PC-3 (cell line): ENCODE results near the gene NBAS. TPM values are rescaled to one million over a fixed set of nuclear protein-coding genes. Genes with fewer than 3 reads are reported as not detected.

Experiments used
- ATAC-seq: fragments of 200-7000 bp; cut with Tn5 transposase; 2 replicates; pipeline ENCODE4 v1.9.1; 2020; ENCODE audit warnings: mild to moderate bottlenecking, moderate library complexity
- BruUV-seq: library from RNA; stranded (reverse); fragments of 400-500 nt; replicated peaks from 2 replicates; lab custom pipeline; 2021; lab: Mats Ljungman, UMichigan
- CTCF ChIA-PET: fragments of 300-600 bp; sonication (Branson Sonifier 250); formaldehyde crosslinking; loops from one replicate; lab custom pipeline; 2022; ENCODE audit warnings: antibody characterized with exemption; lab: Charles Lee
- POLR2A ChIA-PET: fragments of 300-600 bp; sonication (Branson Sonifier 250); formaldehyde crosslinking; loops from one replicate; lab custom pipeline; 2022; ENCODE audit warnings: antibody characterized with exemption; ENCODE audit not compliant: unreplicated experiment; lab: Charles Lee
- DNase-seq: peaks from one replicate; pipeline ENCODE4 v3.0.0-alpha.2; 2015
- H2AFZ ChIP-seq: fragments of 300-600 bp; sonication (generic); 2 replicates; pipeline ENCODE4 v1.6.0; 2016; ENCODE audit warnings: antibody characterized with exemption, low read length
- H3F3A ChIP-seq: fragments of 300-600 bp; sonication (generic); one replicate; pipeline ENCODE4 v1.6.0; 2017; ENCODE audit warnings: antibody characterized with exemption, low read length, control low read depth, mild to moderate bottlenecking; ENCODE audit not compliant: unreplicated experiment
- H3K27ac ChIP-seq: fragments of 300-600 bp; sonication (generic); 2 replicates; pipeline ENCODE4 v1.5.1; 2016; ENCODE audit warnings: mild to moderate bottlenecking, low read length
- H3K27me3 ChIP-seq: fragments of 300-600 bp; sonication (generic); 2 replicates; pipeline ENCODE4 v1.6.1; 2016; ENCODE audit warnings: low read length, mixed read lengths
- H3K36me3 ChIP-seq: fragments of 300-600 bp; sonication (generic); 2 replicates; pipeline ENCODE4 v1.6.1; 2016; ENCODE audit warnings: low read depth, mixed run types, low read length, mixed read lengths
- H3K4me1 ChIP-seq: fragments of 300-600 bp; sonication (generic); 2 replicates; pipeline ENCODE4 v1.5.1; 2016; ENCODE audit warnings: low read length; ENCODE audit not compliant: insufficient read depth
- H3K4me2 ChIP-seq: fragments of 300-600 bp; sonication (generic); 2 replicates; pipeline ENCODE4 v1.6.0; 2016; ENCODE audit warnings: low read length
- H3K4me3 ChIP-seq: fragments of 300-600 bp; sonication (generic); 2 replicates; pipeline ENCODE4 v1.5.1; 2016; ENCODE audit warnings: mild to moderate bottlenecking, low read length, mixed read lengths
- H3K79me2 ChIP-seq: fragments of 300-600 bp; sonication (generic); 2 replicates; pipeline ENCODE4 v1.6.1; 2017; ENCODE audit warnings: low read length, mixed read lengths
- H3K9ac ChIP-seq: fragments of 300-600 bp; sonication (generic); 2 replicates; pipeline ENCODE4 v1.6.0; 2016; ENCODE audit warnings: mild to moderate bottlenecking, low read length
- H3K9me2 ChIP-seq: fragments of 300-600 bp; sonication (generic); replicated peaks from 2 replicates; pipeline ENCODE4 v1.6.1; 2016; ENCODE audit warnings: mixed run types, low read length, mixed read lengths
- H3K9me3 ChIP-seq: fragments of 300-600 bp; sonication (generic); 2 replicates; pipeline ENCODE4 v1.6.1; 2016; ENCODE audit warnings: low read length, mixed read lengths
- H4K20me1 ChIP-seq: fragments of 300-600 bp; sonication (generic); 2 replicates; pipeline ENCODE4 v1.6.1; 2016; ENCODE audit warnings: low read length, mixed read lengths
- CTCF ChIP-seq: fragments of 300-600 bp; sonication (generic); conservative IDR thresholded peaks from 2 replicates; pipeline ENCODE4 v1.5.1; 2017; ENCODE audit warnings: antibody characterized with exemption, low read depth, mild to moderate bottlenecking, low read length
- EZH2 ChIP-seq: fragments of 300-600 bp; sonication (generic); IDR thresholded peaks from one replicate; pipeline ENCODE4 v1.6.1; 2017; ENCODE audit warnings: antibody characterized with exemption, mild to moderate bottlenecking, low read length; ENCODE audit not compliant: unreplicated experiment
- EZH2phosphoT487 ChIP-seq: fragments of 300-600 bp; sonication (generic); IDR thresholded peaks from 2 replicates; pipeline ENCODE4 v1.6.1; 2018; ENCODE audit warnings: mild to moderate bottlenecking, antibody characterized with exemption, low read length, borderline replicate concordance
- intact Hi-C: fragments of 100-400 bp; cut with micrococcal nuclease; formaldehyde crosslinking; loops from 2 replicates; pipeline ENCODE4 v1.9.0; 2023
- total RNA-seq: library from RNA; depleted of rRNA; stranded (reverse); fragments of >200 nt; gene quantifications from 2 replicates; pipeline ENCODE4 v1.2.3, GENCODE V29; 2014

NBAS gene
- total RNA-seq, 1 experiment from 2014 or later, result 37.2 TPM

GRCh38 chr2:15241929-15242328 lies 319.2 kb downstream of the NBAS start:
- CTCF ChIA-PET, result interaction anchor here (0.6 kb wide), 1 partner anchor 157 kb away, joined by 4 read pairs; no protein-coding TSS in a partner anchor
- no peaks in the 10 kb centered on the region for H3K9me2 ChIP-seq
- no peaks in the 10 kb centered on the region for H3K36me3 ChIP-seq
- H3K4me3 ChIP-seq, result no peak overlapping the region
- no peaks in the 10 kb centered on the region for H3K9me3 ChIP-seq
- DNase-seq (no peak), ATAC-seq (no peak)
- H3K27ac ChIP-seq, result no peak overlapping the region
- no peaks in the 10 kb centered on the region for H3K27me3 ChIP-seq
- BruUV-seq, result no TSS peak
- H3K4me2 ChIP-seq, result no peak overlapping the region
- TF ChIP-seq CTCF, result no peak
- no peak for TF ChIP-seq EZH2
- TF ChIP-seq EZH2phosphoT487, result no peak
- intact Hi-C loops, result no loop called here
- H3F3A ChIP-seq, result no peaks in the 10 kb centered on the region
- peaks cover 11% of the 10 kb centered on the region; the same call in 1 of the 2 replicates for H3K4me1 ChIP-seq
- no peak overlapping the region for H3K9ac ChIP-seq
- POLR2A ChIA-PET, result no interaction called here
- no peaks in the 10 kb centered on the region for H3K79me2 ChIP-seq
- H2AFZ ChIP-seq, result no peak overlapping the region
- no peaks in the 10 kb centered on the region for H4K20me1 ChIP-seq

- no peaks in the 10 kb centered on the region for H3F3A ChIP-seq
- CTCF ChIA-PET, result no interaction called here
- H4K20me1 ChIP-seq, result no peaks in the 10 kb centered on the region
- H3K4me2 ChIP-seq, result no peak overlapping the region
- H3K9me3 ChIP-seq, result no peaks in the 10 kb centered on the region
- POLR2A ChIA-PET, result no interaction called here
- DNase-seq (peak; percentile 27), ATAC-seq (peak; percentile 65)
- peaks cover 11% of the 10 kb centered on the region; the same call in 1 of the 2 replicates for H3K4me1 ChIP-seq
- no peak overlapping the region for H3K9ac ChIP-seq
- H3K9me2 ChIP-seq, result no peaks in the 10 kb centered on the region
- H2AFZ ChIP-seq, result no peak overlapping the region
- TF ChIP-seq EZH2phosphoT487 (no peak), CTCF (no peak), EZH2 (no peak)
- no peaks in the 10 kb centered on the region for H3K36me3 ChIP-seq
- H3K27ac ChIP-seq, result no peak overlapping the region
- intact Hi-C loops, result no loop called here
- no peaks in the 10 kb centered on the region for H3K79me2 ChIP-seq
- no peaks in the 10 kb centered on the region for H3K27me3 ChIP-seq
- no TSS peak for BruUV-seq
- H3K4me3 ChIP-seq, result no peak overlapping the region
These were observed 319.9 kb downstream of the NBAS start for GRCh38 chr2:15241201-15241600.

- H3K9me2 ChIP-seq, result no peaks in the 10 kb centered on the region
- no peak overlapping the region for H2AFZ ChIP-seq
- H3K9me3 ChIP-seq, result no peaks in the 10 kb centered on the region
- H3K4me1 ChIP-seq, result no peaks in the 10 kb centered on the region
- no peaks in the 10 kb centered on the region for H4K20me1 ChIP-seq
- intact Hi-C loops, result no loop called here
- no peaks in the 10 kb centered on the region for H3F3A ChIP-seq
- H3K4me2 ChIP-seq, result no peak overlapping the region
- no peak for DNase-seq
- H3K4me3 ChIP-seq, result no peak overlapping the region
- POLR2A ChIA-PET, result no interaction called here
- no peak overlapping the region for H3K9ac ChIP-seq
- no TSS peak for BruUV-seq
- ATAC-seq, result no peak
- no peaks in the 10 kb centered on the region for H3K27me3 ChIP-seq
- CTCF ChIA-PET, result no interaction called here
- no peak overlapping the region for H3K27ac ChIP-seq
- TF ChIP-seq EZH2 (no peak), CTCF (no peak), EZH2phosphoT487 (no peak)
- no peaks in the 10 kb centered on the region for H3K79me2 ChIP-seq
- no peaks in the 10 kb centered on the region for H3K36me3 ChIP-seq
These were observed 323.1 kb downstream of the NBAS start for GRCh38 chr2:15238028-15238427.
